ENCODE measurements around the gene FBLN1.

GRCh38 chr22:45458532-45458931, 44.2 kb upstream of the FBLN1 start:
- TF ChIP-seq, protein P1, sequence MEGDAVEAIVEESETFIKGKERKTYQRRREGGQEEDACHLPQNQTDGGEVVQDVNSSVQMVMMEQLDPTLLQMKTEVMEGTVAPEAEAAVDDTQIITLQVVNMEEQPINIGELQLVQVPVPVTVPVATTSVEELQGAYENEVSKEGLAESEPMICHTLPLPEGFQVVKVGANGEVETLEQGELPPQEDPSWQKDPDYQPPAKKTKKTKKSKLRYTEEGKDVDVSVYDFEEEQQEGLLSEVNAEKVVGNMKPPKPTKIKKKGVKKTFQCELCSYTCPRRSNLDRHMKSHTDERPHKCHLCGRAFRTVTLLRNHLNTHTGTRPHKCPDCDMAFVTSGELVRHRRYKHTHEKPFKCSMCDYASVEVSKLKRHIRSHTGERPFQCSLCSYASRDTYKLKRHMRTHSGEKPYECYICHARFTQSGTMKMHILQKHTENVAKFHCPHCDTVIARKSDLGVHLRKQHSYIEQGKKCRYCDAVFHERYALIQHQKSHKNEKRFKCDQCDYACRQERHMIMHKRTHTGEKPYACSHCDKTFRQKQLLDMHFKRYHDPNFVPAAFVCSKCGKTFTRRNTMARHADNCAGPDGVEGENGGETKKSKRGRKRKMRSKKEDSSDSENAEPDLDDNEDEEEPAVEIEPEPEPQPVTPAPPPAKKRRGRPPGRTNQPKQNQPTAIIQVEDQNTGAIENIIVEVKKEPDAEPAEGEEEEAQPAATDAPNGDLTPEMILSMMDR (IDR thresholded peaks at IDR 0.05), result no peak
- no peak for TF ChIP-seq POLR2A (IDR thresholded peaks at IDR 0.05)
- no peak for TF ChIP-seq POLR2AphosphoS5 (IDR thresholded peaks at IDR 0.05)

Data from stomach (tissue), 4 donors.